Upper lobe of left lung (tissue), 6 donors: ENCODE measurements around the gene ZNF740. TPM values are rescaled to one million over a fixed set of nuclear protein-coding genes. Genes with fewer than 3 reads are reported as not detected.

Source experiments
- ATAC-seq, 2 donors: fragments of 200-7000 bp; cut with Tn5 transposase; one replicate each; pipeline ENCODE4 v1.9.1; 2022; ENCODE audit warnings: mild to moderate bottlenecking in 2 of 2, moderate library complexity in 2 of 2; ENCODE audit not compliant: low FRiP score in 2 of 2
- DNase-seq, 2 donors: peaks; one replicate each; pipeline ENCODE4 v3.0.0-alpha.2; 2019 to 2020
- H3K27ac ChIP-seq, 4 donors: fragments of 200-600 bp; sonication (generic); one replicate each; pipeline ENCODE4 v1.5.1; 2016 to 2019
- H3K27me3 ChIP-seq, 4 donors: fragments of 200-600 bp; sonication (generic); one replicate each; pipeline ENCODE4 v1.5.1; 2017 to 2019
- H3K36me3 ChIP-seq, 4 donors: fragments of 200-600 bp; sonication (generic); one replicate each; pipeline ENCODE4 v1.5.1; 2016 to 2019
- H3K4me1 ChIP-seq, 4 donors: fragments of 200-600 bp; sonication (generic); one replicate each; pipeline ENCODE4 v1.5.1; 2018 to 2019
- H3K4me3 ChIP-seq, 4 donors: fragments of 200-600 bp; sonication (generic); one replicate each; pipeline ENCODE4 v1.5.1; 2017 to 2019; ENCODE audit warnings: mild to moderate bottlenecking in 2 of 4, moderate library complexity in 1 of 4
- H3K9me3 ChIP-seq, 4 donors: fragments of 200-600 bp; sonication (generic); one replicate each; pipeline ENCODE4 v1.5.1; 2018 to 2019
- CTCF ChIP-seq, 6 experiments: fragments of 450-650 bp in 4 of 6; fragments of 200-600 bp in 2 of 6; sonication (generic) in 2 of 6; IDR thresholded peaks; one replicate each; pipeline ENCODE4 v1.5.1; 2016 to 2019; ENCODE audit warnings: antibody characterized with exemption in 6 of 6
- EP300 ChIP-seq, 4 donors: sonication (generic); formaldehyde crosslinking; IDR thresholded peaks; one replicate each; pipeline ENCODE4 v1.5.1; 2017; ENCODE audit warnings: antibody characterized with exemption in 4 of 4, control low read depth in 2 of 4
- POLR2A ChIP-seq, 4 donors: fragments of 450-650 bp; IDR thresholded peaks; one replicate each; pipeline ENCODE4 v1.5.1; 2016 to 2017; ENCODE audit warnings: antibody characterized with exemption in 4 of 4, mild to moderate bottlenecking in 2 of 4
- POLR2AphosphoS5 ChIP-seq, 2 donors: sonication (generic); formaldehyde crosslinking; IDR thresholded peaks; one replicate each; pipeline ENCODE4 v1.5.1; 2017; ENCODE audit warnings: antibody characterized with exemption in 2 of 2
- WGBS, 2 donors: methylation state at CpG; one replicate each; pipeline ENCODE4 v1.1.5; 2017 to 2018; 5-methylcytosine and 5-hydroxymethylcytosine counted together
- total RNA-seq, 6 donors: library from RNA; depleted of rRNA in 4 of 6; stranded (reverse); fragments of >200 nt in 4 of 6; gene quantifications; one replicate each; pipeline versions ENCODE4 v1.1.0 to v1.2.1, GENCODE V29; 2016 to 2021
- donor health status: DM: no; HTN: no; CAD: no; lungs with moderate emphysema.
- donor health status: DM: no; HTN: yes; CAD: no; lungs with severe emphysema.

ZNF740 gene
- total RNA-seq: 10 to 100 TPM in 5 of 6 donors, 1 to 10 TPM in 1; 9.6 to 52.4 (median 24.0) TPM

DNA sequence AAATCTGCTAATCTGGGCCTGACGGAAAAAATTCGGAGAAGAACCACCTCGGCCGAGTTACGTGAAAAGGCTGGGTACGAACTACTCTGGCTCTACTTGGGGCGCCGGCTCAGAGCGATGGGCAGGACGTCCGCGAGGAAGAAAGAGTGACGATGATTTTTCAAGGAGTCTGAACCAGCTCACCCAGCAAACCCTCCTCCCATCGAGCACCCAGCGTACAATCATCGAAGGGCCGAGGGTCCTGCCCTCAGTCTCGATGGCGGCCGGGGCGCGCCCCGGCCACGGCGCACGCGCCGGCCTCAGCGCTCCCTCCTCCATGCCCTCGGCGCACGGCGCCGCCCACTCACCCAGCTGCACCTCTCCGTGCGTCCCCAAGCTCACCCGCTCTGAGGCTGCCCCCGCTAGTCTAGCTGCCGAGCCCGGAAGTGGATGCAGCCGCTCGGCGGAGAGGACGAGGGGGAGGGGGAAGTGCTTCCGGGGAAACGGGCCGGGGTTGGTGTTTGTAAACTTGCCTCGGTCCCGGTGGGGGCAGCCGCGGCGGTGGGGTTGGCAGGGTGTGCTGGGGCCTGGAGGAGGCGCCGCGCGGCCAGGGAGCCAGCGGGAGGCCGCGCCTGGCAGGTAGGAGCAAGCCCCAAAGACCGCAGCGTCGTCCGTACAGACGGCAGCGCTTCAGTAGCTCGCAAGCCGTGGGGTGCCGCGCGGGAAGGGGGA lies at the start of gene ZNF740, which contains the start of gene CSAD:
ZNF740 (plus strand) TSS at position 503 of the 711 bp plus-strand sequence. CDS start 1,262 bp downstream, outside the sequence.
CSAD (minus strand) TSS at position 706 of the 711 bp plus-strand sequence. CDS start 7,455 bp downstream, outside the sequence.
- peak within 1 kb of the TSS; percentile 67 to 87 (median 81) for H3K4me3 ChIP-seq
- DNase-seq (peak; percentile 99), ATAC-seq (peak; percentile 99)
- H3K27ac ChIP-seq: peak within 1 kb of the TSS; percentile 93 to 98 (median 96)
- WGBS, 2 donors: 0% methylated on average over 14 to 51 of the region's 70 CpGs
- H3K4me1 ChIP-seq: peaks cover 34 to 44% (median 38%) of the 10 kb centered on the region in 4 donors
- H3K9me3 ChIP-seq: no peaks in the 10 kb centered on the region
- H3K36me3 ChIP-seq: peaks cover 17 to 34% (median 20%) of the 10 kb centered on the region in 4 donors
- H3K27me3 ChIP-seq: no peaks in the 10 kb centered on the region
- TF ChIP-seq POLR2AphosphoS5 (IDR thresholded peaks at IDR 0.05): peak; percentile 88 to 93
- peak in 2 of 4 donors; percentile 3 to 71 for TF ChIP-seq EP300 (IDR thresholded peaks at IDR 0.05)
- peak in 3 of 4 donors; percentile 58 to 88 (median 80) for TF ChIP-seq POLR2A (IDR thresholded peaks at IDR 0.05)
- peak in 1 of 6 experiments; percentile 29 for TF ChIP-seq CTCF (IDR thresholded peaks at IDR 0.05)

- H3K27ac ChIP-seq: no peak overlapping the region
- ATAC-seq (no peak), DNase-seq (no peak)
- TF ChIP-seq POLR2AphosphoS5 (IDR thresholded peaks at IDR 0.05) (no peak), EP300 (IDR thresholded peaks at IDR 0.05) (no peak), POLR2A (IDR thresholded peaks at IDR 0.05) (no peak), CTCF (IDR thresholded peaks at IDR 0.05) (no peak)
- H3K36me3 ChIP-seq: no peaks in the 10 kb centered on the region
- H3K9me3 ChIP-seq: peaks cover 0 to under 1% (median 0%) of the 10 kb centered on the region in 4 donors
- 78 to 82% methylated on average over 2 of the region's 2 CpGs for WGBS, 2 donors
- H3K27me3 ChIP-seq: no peaks in the 10 kb centered on the region
- H3K4me1 ChIP-seq: no peaks in the 10 kb centered on the region
- H3K4me3 ChIP-seq: no peak overlapping the region
These were observed 48.7 kb upstream of the ZNF740 start for GRCh38 chr12:53131844-53132243.

DNA sequence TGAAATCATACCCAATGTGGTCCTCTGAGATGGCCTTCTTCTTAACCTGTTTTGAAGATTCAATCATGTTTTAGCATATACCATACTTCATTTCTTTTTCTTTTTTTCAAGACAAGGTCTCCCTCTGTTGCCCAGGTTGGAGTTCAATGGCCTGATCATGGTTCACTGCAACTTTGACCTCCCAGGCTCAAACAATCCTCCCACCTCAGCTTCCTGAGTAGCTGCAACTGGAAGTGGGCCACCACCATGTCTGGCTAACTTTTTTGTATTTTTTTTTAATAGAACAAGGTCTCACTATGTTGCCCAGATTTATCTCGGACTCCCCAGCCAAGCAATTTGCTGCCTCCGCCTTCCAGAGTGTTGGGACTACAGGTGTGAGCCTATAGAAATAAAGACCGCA lies 46.8 kb upstream of the ZNF740 start:
- no peak for ATAC-seq
- TF ChIP-seq POLR2AphosphoS5 (IDR thresholded peaks at IDR 0.05): no peak
- no peak overlapping the region for H3K4me3 ChIP-seq
- no peaks in the 10 kb centered on the region for H3K4me1 ChIP-seq
- WGBS, 2 donors: 85 to 95% methylated on average over 3 of the region's 3 CpGs
- peaks cover 0 to 6% (median 0%) of the 10 kb centered on the region in 4 donors for H3K9me3 ChIP-seq
- DNase-seq: no peak
- H3K36me3 ChIP-seq: no peaks in the 10 kb centered on the region
- H3K27ac ChIP-seq: no peak overlapping the region
- H3K27me3 ChIP-seq: no peaks in the 10 kb centered on the region

GRCh38 chr12:53143355-53143754 lies 37.2 kb upstream of the ZNF740 start:
- no peaks in the 10 kb centered on the region for H3K36me3 ChIP-seq
- DNase-seq: no peak
- TF ChIP-seq EP300 (IDR thresholded peaks at IDR 0.05) (no peak), CTCF (IDR thresholded peaks at IDR 0.05) (no peak), POLR2AphosphoS5 (IDR thresholded peaks at IDR 0.05) (no peak), POLR2A (IDR thresholded peaks at IDR 0.05) (no peak)
- no peaks in the 10 kb centered on the region for H3K27me3 ChIP-seq
- H3K9me3 ChIP-seq: no peaks in the 10 kb centered on the region
- H3K4me3 ChIP-seq: no peak overlapping the region
- 87 to 91% methylated on average over 4 of the region's 4 CpGs for WGBS, 2 donors
- no peaks in the 10 kb centered on the region for H3K4me1 ChIP-seq
- ATAC-seq: no peak
- no peak overlapping the region for H3K27ac ChIP-seq

- H3K36me3 ChIP-seq: no peaks in the 10 kb centered on the region
- H3K4me3 ChIP-seq: no peak overlapping the region
- no peaks in the 10 kb centered on the region for H3K4me1 ChIP-seq
- no peak for DNase-seq
- 90 to 91% methylated on average over 5 of the region's 5 CpGs for WGBS, 2 donors
- ATAC-seq: no peak
- no peaks in the 10 kb centered on the region for H3K9me3 ChIP-seq
- no peak overlapping the region for H3K27ac ChIP-seq
- no peaks in the 10 kb centered on the region for H3K27me3 ChIP-seq
- TF ChIP-seq POLR2A (IDR thresholded peaks at IDR 0.05) (no peak), CTCF (IDR thresholded peaks at IDR 0.05) (no peak), POLR2AphosphoS5 (IDR thresholded peaks at IDR 0.05) (no peak)
These were observed 34.9 kb upstream of the ZNF740 start for GRCh38 chr12:53145383-53146260.
